ENCODE data around the gene PDGFC.

PDGFC gene

GRCh38 chr4:156962528-156962974, 9.0 kb downstream of the PDGFC start:
- Mint-ChIP-seq H3K27ac (no peak overlapping the region), H3K9me3 (peaks cover 0 to 6% of the 10 kb centered on the region in 2 donors), H3K27me3 (peaks cover 4% of the 10 kb centered on the region), H3K4me1 (no peaks in the 10 kb centered on the region), H3K4me3 (no peak overlapping the region)
- no peak for DNase-seq
- no peak for ATAC-seq

- Mint-ChIP-seq H3K9me3 (peaks cover 0 to 6% of the 10 kb centered on the region in 2 donors), H3K4me1 (no peaks in the 10 kb centered on the region), H3K4me3 (no peak overlapping the region), H3K27me3 (no peaks in the 10 kb centered on the region), H3K27ac (no peak overlapping the region)
- DNase-seq: no peak
- no peak for ATAC-seq
Measured at GRCh38 chr4:156962058-156962358, 9.6 kb downstream of the PDGFC start.

- no peak for ATAC-seq
Measured at GRCh38 chr4:156961196-156962057, 10.2 kb downstream of the PDGFC start.

GRCh38 chr4:156959298-156959702, 12.3 kb downstream of the PDGFC start:
- Mint-ChIP-seq H3K4me3 (no peak overlapping the region), H3K9me3 (peaks cover 0 to 6% of the 10 kb centered on the region in 2 donors), H3K27me3 (no peaks in the 10 kb centered on the region), H3K27ac (no peak overlapping the region), H3K4me1 (no peaks in the 10 kb centered on the region)
- no peak for DNase-seq
- ATAC-seq: no peak

More at GRCh38 chr4:156961196-156962057, 10.2 kb downstream of the PDGFC start:
- Mint-ChIP-seq H3K4me1 (no peaks in the 10 kb centered on the region), H3K9me3 (peaks cover 0 to 6% of the 10 kb centered on the region in 2 donors), H3K27ac (no peak overlapping the region), H3K4me3 (no peak overlapping the region), H3K27me3 (no peaks in the 10 kb centered on the region)
- DNase-seq: no peak

- no peak for ATAC-seq
- no peak overlapping the region for H3K4me3 Mint-ChIP-seq
- peaks cover 0 to 6% of the 10 kb centered on the region in 2 donors for H3K9me3 Mint-ChIP-seq
- no peak for DNase-seq
- no peak overlapping the region for H3K27ac Mint-ChIP-seq
- H3K4me1 Mint-ChIP-seq: no peaks in the 10 kb centered on the region
- H3K27me3 Mint-ChIP-seq: no peaks in the 10 kb centered on the region
Measured at GRCh38 chr4:156958276-156959074, 13.1 kb downstream of the PDGFC start.

GRCh38 chr4:156957556-156957955, 14.0 kb downstream of the PDGFC start:
- H3K27me3 Mint-ChIP-seq: no peaks in the 10 kb centered on the region
- no peak overlapping the region for H3K27ac Mint-ChIP-seq
- no peak overlapping the region for H3K4me3 Mint-ChIP-seq
- DNase-seq: no peak
- H3K4me1 Mint-ChIP-seq: no peaks in the 10 kb centered on the region
- H3K9me3 Mint-ChIP-seq: peaks cover 0 to 6% of the 10 kb centered on the region in 2 donors
- ATAC-seq: no peak

- H3K27ac Mint-ChIP-seq: no peak overlapping the region
- H3K4me3 Mint-ChIP-seq: no peak overlapping the region
- no peaks in the 10 kb centered on the region for H3K4me1 Mint-ChIP-seq
- ATAC-seq: no peak
- H3K27me3 Mint-ChIP-seq: no peaks in the 10 kb centered on the region
- no peak for DNase-seq
- peaks cover 0 to 6% of the 10 kb centered on the region in 2 donors for H3K9me3 Mint-ChIP-seq
Measured at GRCh38 chr4:156956826-156957368, 14.7 kb downstream of the PDGFC start.

- H3K27ac Mint-ChIP-seq: no peak overlapping the region
- H3K27me3 Mint-ChIP-seq: no peaks in the 10 kb centered on the region
- H3K9me3 Mint-ChIP-seq: peaks cover 0 to 6% of the 10 kb centered on the region in 2 donors
- no peak overlapping the region for H3K4me3 Mint-ChIP-seq
- DNase-seq: no peak
- H3K4me1 Mint-ChIP-seq: no peaks in the 10 kb centered on the region
- ATAC-seq: no peak
Measured at GRCh38 chr4:156956359-156956758, 15.2 kb downstream of the PDGFC start.

GRCh38 chr4:156954587-156954986, 17.0 kb downstream of the PDGFC start:
- DNase-seq (no peak), ATAC-seq (no peak)
- Mint-ChIP-seq H3K4me3 (no peak overlapping the region), H3K4me1 (no peaks in the 10 kb centered on the region), H3K27me3 (no peaks in the 10 kb centered on the region), H3K27ac (no peak overlapping the region), H3K9me3 (peaks cover 0 to 6% of the 10 kb centered on the region in 2 donors)

GRCh38 chr4:156953951-156954350, 17.6 kb downstream of the PDGFC start:
- Mint-ChIP-seq H3K27me3 (no peaks in the 10 kb centered on the region), H3K4me1 (no peaks in the 10 kb centered on the region)
- DNase-seq: no peak

GRCh38 chr4:156953001-156953400, 18.6 kb downstream of the PDGFC start:
- no peak for DNase-seq
- ATAC-seq: no peak

More at GRCh38 chr4:156953951-156954350, 17.6 kb downstream of the PDGFC start:
- H3K4me3 Mint-ChIP-seq: no peak overlapping the region
- ATAC-seq: no peak
- no peak overlapping the region for H3K27ac Mint-ChIP-seq
- peaks cover 0 to 6% of the 10 kb centered on the region in 2 donors for H3K9me3 Mint-ChIP-seq

GRCh38 chr4:156952078-156952759, 19.4 kb downstream of the PDGFC start:
- no peak overlapping the region for H3K27ac Mint-ChIP-seq
- no peak overlapping the region for H3K4me3 Mint-ChIP-seq

More at GRCh38 chr4:156953001-156953400, 18.6 kb downstream of the PDGFC start:
- Mint-ChIP-seq H3K4me3 (no peak overlapping the region), H3K4me1 (no peaks in the 10 kb centered on the region), H3K9me3 (peaks cover 0 to 4% of the 10 kb centered on the region in 2 donors), H3K27me3 (no peaks in the 10 kb centered on the region), H3K27ac (no peak overlapping the region)

GRCh38 chr4:156950948-156951347, 20.7 kb downstream of the PDGFC start:
- Mint-ChIP-seq H3K4me1 (no peaks in the 10 kb centered on the region), H3K27ac (no peak overlapping the region), H3K4me3 (no peak overlapping the region), H3K27me3 (no peaks in the 10 kb centered on the region), H3K9me3 (no peaks in the 10 kb centered on the region)
- no peak for DNase-seq
- no peak for ATAC-seq

More at GRCh38 chr4:156952078-156952759, 19.4 kb downstream of the PDGFC start:
- DNase-seq (no peak), ATAC-seq (no peak)
- Mint-ChIP-seq H3K27me3 (no peaks in the 10 kb centered on the region), H3K4me1 (no peaks in the 10 kb centered on the region), H3K9me3 (no peaks in the 10 kb centered on the region)

GRCh38 chr4:156950090-156950489, 21.5 kb downstream of the PDGFC start:
- DNase-seq (no peak), ATAC-seq (no peak)
- H3K4me3 Mint-ChIP-seq: no peak overlapping the region
- H3K9me3 Mint-ChIP-seq: no peaks in the 10 kb centered on the region
- H3K27ac Mint-ChIP-seq: no peak overlapping the region
- H3K4me1 Mint-ChIP-seq: no peaks in the 10 kb centered on the region
- no peaks in the 10 kb centered on the region for H3K27me3 Mint-ChIP-seq

GRCh38 chr4:156949373-156949814, 22.2 kb downstream of the PDGFC start:
- H3K9me3 Mint-ChIP-seq: no peaks in the 10 kb centered on the region
- H3K27ac Mint-ChIP-seq: no peak overlapping the region
- no peaks in the 10 kb centered on the region for H3K27me3 Mint-ChIP-seq
- DNase-seq: no peak
- H3K4me1 Mint-ChIP-seq: no peaks in the 10 kb centered on the region
- ATAC-seq: no peak
- H3K4me3 Mint-ChIP-seq: no peak overlapping the region

All from stimulated activated naive CD8-positive, alpha-beta T cell treated with anti-CD3 and anti-CD28 coated beads, Interleukin-15, amount 100 ng/mL, for 72 hours (primary cell).